ENCODE measurements around the gene LYRM4. TPM values are rescaled to one million over a fixed set of nuclear protein-coding genes. Genes with fewer than 3 reads are reported as not detected.

The LYRM4 gene
- total RNA-seq (2014; rRNA removed; shearing (Covaris generic)) = 42.5 and 44.9 TPM in 2 replicates

- DNase-seq (ENCODE audit: low read depth) = peak; percentile 88
Measured at GRCh38 chr6:5260661-5261544, at the start of gene LYRM4, which contains the start of gene FARS2. Gene LYRM4, minus strand, starts transcription at chr6:5260950. Its CDS starts 217 bp downstream, at chr6:5260733. Gene FARS2, plus strand, starts transcription at chr6:5261513.

- DNase-seq (ENCODE audit: low read depth) = peak; percentile 33
Measured at GRCh38 chr6:5308066-5308465, 47.3 kb upstream of the LYRM4 start.

- DNase-seq (ENCODE audit: low read depth) = no peak
Measured at GRCh38 chr6:5307058-5307457, 46.3 kb upstream of the LYRM4 start.

GRCh38 chr6:5305968-5306626, 45.3 kb upstream of the LYRM4 start:
- no peak for DNase-seq (ENCODE audit: low read depth)

GRCh38 chr6:5303682-5304081, 42.9 kb upstream of the LYRM4 start:
- no peak for DNase-seq (ENCODE audit: low read depth)

GRCh38 chr6:5302995-5303622, 42.4 kb upstream of the LYRM4 start:
- DNase-seq (ENCODE audit: low read depth) = no peak

- DNase-seq (ENCODE audit: low read depth) = no peak
Measured at GRCh38 chr6:5302220-5302946, 41.6 kb upstream of the LYRM4 start.

GRCh38 chr6:5300206-5300764, 39.5 kb upstream of the LYRM4 start:
- DNase-seq (ENCODE audit: low read depth) = no peak

- no peak for DNase-seq (ENCODE audit: low read depth)
Measured at GRCh38 chr6:5295623-5296022, 34.9 kb upstream of the LYRM4 start.

- no peak for DNase-seq (ENCODE audit: low read depth)
Measured at GRCh38 chr6:5294392-5295211, 33.9 kb upstream of the LYRM4 start.

GRCh38 chr6:5293692-5294091, 32.9 kb upstream of the LYRM4 start:
- DNase-seq (ENCODE audit: low read depth) = no peak

- DNase-seq (ENCODE audit: low read depth) = no peak
Measured at GRCh38 chr6:5292154-5292553, 31.4 kb upstream of the LYRM4 start.

- no peak for DNase-seq (ENCODE audit: low read depth)
Measured at GRCh38 chr6:5290500-5290899, 29.8 kb upstream of the LYRM4 start.

- no peak for DNase-seq (ENCODE audit: low read depth)
Measured at GRCh38 chr6:5290097-5290496, 29.3 kb upstream of the LYRM4 start.

GRCh38 chr6:5287966-5288297, 27.2 kb upstream of the LYRM4 start:
- no peak for DNase-seq (ENCODE audit: low read depth)

GRCh38 chr6:5287205-5287965, 26.6 kb upstream of the LYRM4 start:
- peak; percentile 81 for DNase-seq (ENCODE audit: low read depth)

- DNase-seq (ENCODE audit: low read depth) = peak; percentile 4
Measured at GRCh38 chr6:5286780-5287179, 26.0 kb upstream of the LYRM4 start.

- no peak for DNase-seq (ENCODE audit: low read depth)
Measured at GRCh38 chr6:5285526-5285925, 24.8 kb upstream of the LYRM4 start.

- no peak for DNase-seq (ENCODE audit: low read depth)
Measured at GRCh38 chr6:5285081-5285480, 24.3 kb upstream of the LYRM4 start.

- DNase-seq (ENCODE audit: low read depth) = no peak
Measured at GRCh38 chr6:5282191-5282623, 21.5 kb upstream of the LYRM4 start.
